Prostate gland (tissue), 2 donors: ENCODE data around the gene FHIT. TPM values are rescaled to one million over a fixed set of nuclear protein-coding genes. Genes with fewer than 3 reads are reported as not detected.
"Not testable (repeated sequence)": the region's sequence is repeated elsewhere in the genome, so short reads cannot be mapped to it uniquely, and the experiment has no call there.

ENCODE experiments used
- DNase-seq: peaks from one replicate; pipeline ENCODE4 v3.0.0-alpha.2; 2019; ENCODE audit warnings: low spot score
- H3K27ac ChIP-seq, 2 donors: fragments of 200-600 bp; sonication (generic); 2 replicates each; pipeline ENCODE4 v1.5.1; 2017 to 2019
- H3K27me3 ChIP-seq: fragments of 200-600 bp; sonication (generic); replicated peaks from 2 replicates; pipeline ENCODE4 v1.5.1; 2019; ENCODE audit not compliant: insufficient read depth
- H3K36me3 ChIP-seq, 2 donors: fragments of 200-600 bp; sonication (generic); 1 replicate in 1 of 2; 2 replicates in 1 of 2; pipeline versions ENCODE4 v1.5.1 to v1.8.1; 2017 to 2019
- H3K4me1 ChIP-seq: fragments of 200-600 bp; sonication (generic); replicated peaks from 2 replicates; pipeline ENCODE4 v1.5.1; 2019
- H3K4me3 ChIP-seq, 2 donors: fragments of 200-600 bp; sonication (generic); 2 replicates each; pipeline ENCODE4 v1.5.1; 2017 to 2019
- H3K9me3 ChIP-seq: fragments of 200-600 bp; sonication (generic); 2 replicates; pipeline ENCODE4 v1.5.1; 2017
- POLR2A ChIP-seq: fragments of 450-650 bp; IDR thresholded peaks from one replicate; pipeline ENCODE4 v1.6.1; 2016; ENCODE audit warnings: antibody characterized with exemption, mild to moderate bottlenecking
- POLR2AphosphoS5 ChIP-seq: sonication (generic); formaldehyde crosslinking; IDR thresholded peaks from one replicate; pipeline ENCODE4 v1.6.1; 2017; ENCODE audit warnings: antibody characterized with exemption
- WGBS: methylation state at CpG from one replicate; pipeline ENCODE4 v1.1.5; 2018; 5-methylcytosine and 5-hydroxymethylcytosine counted together
- intact Hi-C: fragments of 100-400 bp; cut with DNase I; formaldehyde crosslinking; loops from one replicate; pipeline ENCODE4 v1.14.2; 2022
- total RNA-seq, 2 donors: library from RNA; depleted of rRNA; stranded (reverse); fragments of >200 nt; gene quantifications; one replicate each; pipeline ENCODE4 v1.1.0, GENCODE V29; 2016
- TF ChIP-seq, protein P1 (sequence below), 4 experiments: fragments of 200-600 bp in 2 of 4; fragments of 450-650 bp in 2 of 4; sonication (generic) in 2 of 4; IDR thresholded peaks; 1 replicate in 3 of 4; 2 replicates in 1 of 4; pipeline ENCODE4 v1.5.1; 2016 to 2019; ENCODE audit warnings: antibody characterized with exemption in 4 of 4, mild to moderate bottlenecking in 2 of 4, moderate library complexity in 2 of 4

Gene FHIT
- total RNA-seq, 2 donors from 2014 or later, result 6.4 to 10.4 TPM

GRCh38 chr3:61194892-61195538, 56.2 kb downstream of the FHIT start:
- Histone ChIP-seq H3K27ac (no peak overlapping the region), H3K36me3 (no peaks in the 10 kb centered on the region), H3K4me1 (no peaks in the 10 kb centered on the region), H3K9me3 (no peaks in the 10 kb centered on the region), H3K4me3 (no peak overlapping the region), H3K27me3 (no peaks in the 10 kb centered on the region)
- intact Hi-C loops, result no loop called here
- DNase-seq, result no peak
- WGBS, result 76% methylated on average over 4 of the region's 4 CpGs
- TF ChIP-seq POLR2AphosphoS5, result no peak

- no peaks in the 10 kb centered on the region for H3K36me3 ChIP-seq
- no peaks in the 10 kb centered on the region for H3K9me3 ChIP-seq
- H3K4me3 ChIP-seq, result no peak overlapping the region
- H3K27me3 ChIP-seq, result no peaks in the 10 kb centered on the region
- intact Hi-C loops, result no loop called here
- H3K4me1 ChIP-seq, result no peaks in the 10 kb centered on the region
- no peak for DNase-seq
- H3K27ac ChIP-seq, result no peak overlapping the region
- no peak for TF ChIP-seq POLR2AphosphoS5
- no peak for TF ChIP-seq POLR2A
- TF ChIP-seq, protein P1, sequence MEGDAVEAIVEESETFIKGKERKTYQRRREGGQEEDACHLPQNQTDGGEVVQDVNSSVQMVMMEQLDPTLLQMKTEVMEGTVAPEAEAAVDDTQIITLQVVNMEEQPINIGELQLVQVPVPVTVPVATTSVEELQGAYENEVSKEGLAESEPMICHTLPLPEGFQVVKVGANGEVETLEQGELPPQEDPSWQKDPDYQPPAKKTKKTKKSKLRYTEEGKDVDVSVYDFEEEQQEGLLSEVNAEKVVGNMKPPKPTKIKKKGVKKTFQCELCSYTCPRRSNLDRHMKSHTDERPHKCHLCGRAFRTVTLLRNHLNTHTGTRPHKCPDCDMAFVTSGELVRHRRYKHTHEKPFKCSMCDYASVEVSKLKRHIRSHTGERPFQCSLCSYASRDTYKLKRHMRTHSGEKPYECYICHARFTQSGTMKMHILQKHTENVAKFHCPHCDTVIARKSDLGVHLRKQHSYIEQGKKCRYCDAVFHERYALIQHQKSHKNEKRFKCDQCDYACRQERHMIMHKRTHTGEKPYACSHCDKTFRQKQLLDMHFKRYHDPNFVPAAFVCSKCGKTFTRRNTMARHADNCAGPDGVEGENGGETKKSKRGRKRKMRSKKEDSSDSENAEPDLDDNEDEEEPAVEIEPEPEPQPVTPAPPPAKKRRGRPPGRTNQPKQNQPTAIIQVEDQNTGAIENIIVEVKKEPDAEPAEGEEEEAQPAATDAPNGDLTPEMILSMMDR (IDR thresholded peaks at IDR 0.05), result no peak
These were observed 59.0 kb downstream of the FHIT start for GRCh38 chr3:61192222-61192621.

- H3K4me3 ChIP-seq, H3K4me1 ChIP-seq, intact Hi-C loops, H3K27ac ChIP-seq, H3K9me3 ChIP-seq, H3K27me3 ChIP-seq, H3K36me3 ChIP-seq, DNase-seq: not testable (repeated sequence)
- WGBS, result 100% methylated on average over 1 of the region's 1 CpG
These were observed 61.0 kb downstream of the FHIT start for GRCh38 chr3:61190205-61190604.

GRCh38 chr3:61186030-61186429, 65.2 kb downstream of the FHIT start:
- Histone ChIP-seq H3K27ac (no peak overlapping the region), H3K4me1 (no peaks in the 10 kb centered on the region), H3K27me3 (no peaks in the 10 kb centered on the region), H3K36me3 (no peaks in the 10 kb centered on the region), H3K4me3 (no peak overlapping the region), H3K9me3 (no peaks in the 10 kb centered on the region)
- intact Hi-C loops, result no loop called here
- WGBS, result 50% methylated on average over 3 of the region's 3 CpGs
- no peak for DNase-seq
- TF ChIP-seq POLR2A, result no peak
- no peak for TF ChIP-seq POLR2AphosphoS5
- TF ChIP-seq, protein P1 (IDR thresholded peaks at IDR 0.05), result no peak

DNA sequence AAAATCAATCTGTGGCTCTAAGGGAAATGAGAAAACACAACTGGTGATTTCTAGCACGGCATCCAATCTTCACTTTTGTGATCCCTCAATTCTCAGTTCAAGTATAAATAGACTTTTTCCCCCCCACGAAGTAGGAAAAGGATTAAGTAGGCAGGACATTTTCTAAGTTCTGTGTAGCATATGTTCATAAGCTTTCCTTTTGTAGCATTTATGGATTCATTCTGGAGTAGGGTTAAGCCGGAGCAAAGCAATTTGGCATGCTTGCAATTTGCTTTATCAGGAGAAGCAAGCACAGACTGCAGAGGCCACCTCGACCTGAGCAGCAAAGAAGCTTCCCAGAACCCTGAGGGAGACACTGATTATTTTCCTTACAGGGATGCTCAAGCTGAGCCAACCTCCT, 66.3 kb downstream of the FHIT start:
- 69% methylated on average over 4 of the region's 4 CpGs for WGBS
- TF ChIP-seq POLR2AphosphoS5 (no peak), POLR2A (no peak)
- TF ChIP-seq, protein P1 (IDR thresholded peaks at IDR 0.05), result no peak
- Histone ChIP-seq H3K27me3 (no peaks in the 10 kb centered on the region), H3K9me3 (no peaks in the 10 kb centered on the region), H3K4me1 (no peaks in the 10 kb centered on the region), H3K4me3 (no peak overlapping the region), H3K27ac (no peak overlapping the region), H3K36me3 (no peaks in the 10 kb centered on the region)
- intact Hi-C loops, result no loop called here
- no peak for DNase-seq

GRCh38 chr3:61182662-61183061, 68.6 kb downstream of the FHIT start:
- no peaks in the 10 kb centered on the region for H3K36me3 ChIP-seq
- DNase-seq, result no peak
- TF ChIP-seq, protein P1 (IDR thresholded peaks at IDR 0.05), result no peak
- no peak for TF ChIP-seq POLR2A
- no peak for TF ChIP-seq POLR2AphosphoS5
- H3K4me1 ChIP-seq, result no peaks in the 10 kb centered on the region
- H3K9me3 ChIP-seq, result no peaks in the 10 kb centered on the region
- intact Hi-C loops, result no loop called here
- H3K4me3 ChIP-seq, result no peak overlapping the region
- no peaks in the 10 kb centered on the region for H3K27me3 ChIP-seq
- no peak overlapping the region for H3K27ac ChIP-seq
